Sigmoid colon (tissue), 7 donors: ENCODE data around the gene MYRF. TPM values are rescaled to one million over a fixed set of nuclear protein-coding genes. Genes with fewer than 3 reads are reported as not detected.

ENCODE experiments used
- DNase-seq: peaks from one replicate; pipeline ENCODE4 v3.0.0-alpha.2; 2019
- H3K27ac ChIP-seq, 4 donors: fragments of 200-600 bp; sonication (generic); one replicate each; pipeline ENCODE4 v1.5.1; 2016 to 2019; ENCODE audit warnings: mild to moderate bottlenecking in 1 of 4
- H3K27me3 ChIP-seq, 3 donors: fragments of 200-600 bp; sonication (generic); one replicate each; pipeline ENCODE4 v1.5.1; 2019; ENCODE audit warnings: mild to moderate bottlenecking in 1 of 3
- H3K36me3 ChIP-seq, 4 donors: fragments of 200-600 bp; sonication (generic); one replicate each; pipeline ENCODE4 v1.5.1; 2016 to 2019
- H3K4me1 ChIP-seq, 4 donors: fragments of 200-600 bp; sonication (generic); one replicate each; pipeline ENCODE4 v1.5.1; 2017 to 2019
- H3K4me3 ChIP-seq, 4 donors: fragments of 200-600 bp; sonication (generic); one replicate each; pipeline ENCODE4 v1.5.1; 2017 to 2019; ENCODE audit warnings: mild to moderate bottlenecking in 2 of 4, moderate library complexity in 1 of 4
- H3K9me3 ChIP-seq, 4 donors: fragments of 200-600 bp in 3 of 4; sonication (generic) in 3 of 4; one replicate each; pipeline versions ENCODE4 v1.5.1 to v1.6.1; 2013 to 2019
- EP300 ChIP-seq, 4 donors: sonication (generic); formaldehyde crosslinking; IDR thresholded peaks; one replicate each; pipeline ENCODE4 v1.6.1; 2017; ENCODE audit warnings: antibody characterized with exemption in 4 of 4
- POLR2A ChIP-seq, 2 donors: fragments of 450-650 bp; IDR thresholded peaks; one replicate each; pipeline ENCODE4 v1.6.1; 2016; ENCODE audit warnings: antibody characterized with exemption in 2 of 2, mild to moderate bottlenecking in 2 of 2, moderate library complexity in 2 of 2
- POLR2AphosphoS5 ChIP-seq, 4 donors: sonication (generic); formaldehyde crosslinking; IDR thresholded peaks; one replicate each; pipeline ENCODE4 v1.6.1; 2017; ENCODE audit warnings: antibody characterized with exemption in 4 of 4
- WGBS, 2 donors: extraction: QIAGEN DNeasy Blood & Tissue Kit; methylation state at CpG; one replicate each; pipeline ENCODE4 v1.1.7; 2013; 5-methylcytosine and 5-hydroxymethylcytosine counted together
- intact Hi-C: fragments of 100-400 bp; cut with DNase I; formaldehyde crosslinking; loops from one replicate; pipeline ENCODE4 v1.15.1; 2023
- polyA plus RNA-seq, 3 donors: library from polyadenylated mRNA; stranded (reverse); fragments of 200-250 nt; gene quantifications; one replicate each; pipeline ENCODE4 v1.2.3, GENCODE V29; 2013
- total RNA-seq, 4 donors: library from RNA; depleted of rRNA; stranded (reverse); fragments of >200 nt; gene quantifications; one replicate each; pipeline ENCODE4 v1.1.0, GENCODE V29; 2016
- TF ChIP-seq, protein P1 (sequence below), 4 experiments: fragments of 450-650 bp in 3 of 4; fragments of 200-600 bp in 1 of 4; IDR thresholded peaks; one replicate each; pipeline ENCODE4 v1.5.1; 2016 to 2019; ENCODE audit warnings: antibody characterized with exemption in 4 of 4, mild to moderate bottlenecking in 3 of 4, moderate library complexity in 2 of 4
- donor health status: healthy with polysubstance abuse.
- donor health status: Bipolar disorder and iron deficiency.
- donor health status: healthy.

MYRF gene
- total and polyA plus RNA-seq, 7 donors = under 0.01 to 6.4 (median 0.66) TPM

DNA sequence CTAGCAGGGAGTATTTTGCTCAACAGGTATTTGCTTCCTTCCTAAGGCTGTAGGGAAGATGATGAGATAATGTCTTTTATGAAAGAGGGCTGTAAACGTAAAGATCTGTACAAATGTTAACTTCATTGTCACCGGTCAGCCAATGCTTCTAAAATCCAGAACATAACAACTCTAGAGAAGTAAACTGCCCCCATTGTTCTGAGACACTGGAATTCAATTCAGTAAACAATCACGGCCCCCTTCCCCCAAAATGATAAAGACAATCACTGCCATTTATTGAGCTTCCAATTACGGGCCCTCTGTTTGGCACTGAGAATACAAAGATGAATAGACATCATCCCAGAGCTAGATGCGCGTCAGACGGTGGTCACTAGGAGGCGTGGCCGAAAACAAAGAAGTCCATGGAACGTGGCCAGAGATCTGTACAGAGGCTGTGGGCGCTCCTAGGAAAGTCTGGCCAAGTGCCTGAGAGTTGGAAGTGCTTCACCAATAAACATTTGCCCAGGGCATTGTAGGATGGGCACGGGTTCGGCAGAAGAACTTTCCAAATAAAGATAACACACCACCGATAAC, 39.4 kb downstream of the MYRF start:
- WGBS, 2 donors = 2 to 4% methylated on average over 14 of the region's 14 CpGs
- H3K36me3 ChIP-seq = peaks cover 19 to 44% (median 28%) of the 10 kb centered on the region in 4 donors
- TF ChIP-seq EP300 (IDR thresholded peaks at IDR 0.05) = no peak
- peak in 2 of 4 donors; percentile 7 to 14 for TF ChIP-seq POLR2AphosphoS5 (IDR thresholded peaks at IDR 0.05)
- TF ChIP-seq POLR2A (IDR thresholded peaks at IDR 0.05) = no peak
- TF ChIP-seq, protein P1, sequence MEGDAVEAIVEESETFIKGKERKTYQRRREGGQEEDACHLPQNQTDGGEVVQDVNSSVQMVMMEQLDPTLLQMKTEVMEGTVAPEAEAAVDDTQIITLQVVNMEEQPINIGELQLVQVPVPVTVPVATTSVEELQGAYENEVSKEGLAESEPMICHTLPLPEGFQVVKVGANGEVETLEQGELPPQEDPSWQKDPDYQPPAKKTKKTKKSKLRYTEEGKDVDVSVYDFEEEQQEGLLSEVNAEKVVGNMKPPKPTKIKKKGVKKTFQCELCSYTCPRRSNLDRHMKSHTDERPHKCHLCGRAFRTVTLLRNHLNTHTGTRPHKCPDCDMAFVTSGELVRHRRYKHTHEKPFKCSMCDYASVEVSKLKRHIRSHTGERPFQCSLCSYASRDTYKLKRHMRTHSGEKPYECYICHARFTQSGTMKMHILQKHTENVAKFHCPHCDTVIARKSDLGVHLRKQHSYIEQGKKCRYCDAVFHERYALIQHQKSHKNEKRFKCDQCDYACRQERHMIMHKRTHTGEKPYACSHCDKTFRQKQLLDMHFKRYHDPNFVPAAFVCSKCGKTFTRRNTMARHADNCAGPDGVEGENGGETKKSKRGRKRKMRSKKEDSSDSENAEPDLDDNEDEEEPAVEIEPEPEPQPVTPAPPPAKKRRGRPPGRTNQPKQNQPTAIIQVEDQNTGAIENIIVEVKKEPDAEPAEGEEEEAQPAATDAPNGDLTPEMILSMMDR (IDR thresholded peaks at IDR 0.05) = no peak
- peak overlapping the region; percentile 62 to 89 (median 73) for H3K4me3 ChIP-seq
- H3K27me3 ChIP-seq = no peaks in the 10 kb centered on the region
- peak; percentile 90 for DNase-seq
- intact Hi-C loops = loop anchor here (2.0 kb wide), 1 partner anchor 23 kb away; no protein-coding TSS in a partner anchor
- H3K27ac ChIP-seq = peak overlapping the region; percentile 92 to 94 (median 93)
- peaks cover 0 to 26% (median 19%) of the 10 kb centered on the region in 4 donors for H3K4me1 ChIP-seq
- H3K9me3 ChIP-seq = no peaks in the 10 kb centered on the region

DNA sequence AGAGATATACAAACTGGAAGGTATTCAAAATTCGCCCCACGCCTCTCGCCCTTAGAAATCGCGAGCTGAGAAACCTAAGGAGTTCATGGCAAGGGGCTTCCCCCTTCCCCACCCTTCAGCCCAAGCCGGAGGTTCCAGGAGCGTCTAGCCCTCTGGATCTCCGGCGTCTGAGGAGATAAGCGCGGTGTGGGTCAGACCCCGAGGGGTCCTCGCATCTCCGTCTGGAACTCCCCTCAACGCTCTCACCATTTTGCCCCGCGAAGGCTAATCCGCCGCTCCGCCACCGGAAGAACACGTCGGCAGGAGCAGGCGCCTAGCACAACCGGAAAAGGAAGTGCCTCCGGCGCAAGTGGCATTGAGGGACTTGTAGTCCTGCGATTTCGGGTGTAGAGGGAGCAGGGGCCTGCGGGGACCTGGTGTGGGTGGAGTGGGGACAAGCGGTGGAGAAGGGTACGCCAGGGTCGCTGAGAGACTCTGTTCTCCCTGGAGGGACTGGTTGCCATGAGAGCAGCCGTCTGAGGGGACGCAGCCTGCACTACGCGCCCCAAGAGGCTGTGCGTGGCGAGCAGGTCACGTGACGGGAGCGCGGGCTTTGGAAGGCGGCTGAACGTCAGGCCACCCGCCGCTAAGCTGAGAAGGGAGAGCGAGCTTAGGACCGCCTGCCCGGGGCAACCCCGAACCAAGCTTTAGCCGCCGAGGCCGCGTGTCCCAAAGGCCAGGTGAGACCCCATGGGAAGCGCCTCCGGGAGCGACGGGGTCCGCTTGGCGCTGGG, 40.1 kb downstream of the MYRF start, which contains the start of the genes FEN1 and TMEM258:
TSS of gene FEN1 (plus strand) at position 602 of the 773 bp plus-strand sequence. CDS start 2,451 bp downstream, outside the sequence.
TSS of gene TMEM258 (minus strand) at position 290 of the 773 bp plus-strand sequence. CDS start at position 249, 41 bp downstream.
- peak within 1 kb of the TSS; percentile 62 to 89 (median 73) for H3K4me3 ChIP-seq
- peak within 1 kb of the TSS; percentile 92 to 94 (median 93) for H3K27ac ChIP-seq
- intact Hi-C loops = loop anchor here (2.0 kb wide), 1 partner anchor 22 kb away; no protein-coding TSS in a partner anchor
- no peaks in the 10 kb centered on the region for H3K9me3 ChIP-seq
- TF ChIP-seq POLR2A (IDR thresholded peaks at IDR 0.05) = peak; percentile 56 to 68
- peak; percentile 87 to 92 (median 90) for TF ChIP-seq POLR2AphosphoS5 (IDR thresholded peaks at IDR 0.05)
- TF ChIP-seq, protein P1 (IDR thresholded peaks at IDR 0.05) = peak in 2 of 4 experiments; percentile 4 to 36
- TF ChIP-seq EP300 (IDR thresholded peaks at IDR 0.05) = no peak
- H3K27me3 ChIP-seq = no peaks in the 10 kb centered on the region
- peak; percentile 94 for DNase-seq
- 0% methylated on average over 61 of the region's 61 CpGs for WGBS, 2 donors
- peaks cover 13 to 38% (median 23%) of the 10 kb centered on the region in 4 donors for H3K36me3 ChIP-seq
- peaks cover 0 to 28% (median 21%) of the 10 kb centered on the region in 4 donors for H3K4me1 ChIP-seq

DNA sequence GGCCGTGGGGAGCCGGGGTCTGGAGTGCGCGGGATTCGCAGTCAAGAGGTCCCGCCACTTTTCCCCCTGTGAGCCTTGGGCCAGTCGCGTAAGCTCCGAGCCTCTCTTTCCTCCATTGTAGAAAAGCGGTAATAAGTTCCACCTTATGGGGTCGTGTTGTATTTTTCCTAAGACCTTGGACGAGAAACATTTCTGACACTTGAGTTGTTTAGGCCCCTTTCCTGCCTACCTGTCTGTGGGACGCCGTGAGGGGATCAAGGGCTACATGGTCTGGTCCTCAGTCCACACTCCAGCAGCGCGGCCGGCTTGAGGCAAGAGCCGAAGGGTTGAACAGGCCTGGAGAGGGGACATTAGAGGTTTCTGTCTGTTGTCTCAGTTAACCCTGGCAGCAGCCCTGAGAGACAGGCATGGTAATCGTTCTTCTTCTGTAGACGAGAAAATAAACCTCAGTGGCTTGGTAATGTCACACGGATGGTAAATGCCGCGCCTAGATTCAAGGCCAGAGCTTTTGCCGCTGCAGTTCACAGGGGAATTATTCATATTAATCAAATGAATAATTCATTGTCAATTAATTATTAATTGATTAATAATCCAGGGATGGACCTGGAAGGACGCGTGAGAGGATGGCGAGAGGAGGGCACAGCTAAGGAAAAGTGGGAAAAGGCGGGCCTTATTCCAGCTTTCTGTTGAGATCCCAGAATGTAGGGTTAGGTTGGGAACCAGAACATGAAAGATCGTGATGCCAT, 40.8 kb downstream of the MYRF start:
- H3K4me1 ChIP-seq = peaks cover 0 to 31% (median 24%) of the 10 kb centered on the region in 4 donors
- peak overlapping the region; percentile 62 to 89 (median 73) for H3K4me3 ChIP-seq
- peaks cover 10 to 30% (median 16%) of the 10 kb centered on the region in 4 donors for H3K36me3 ChIP-seq
- peak overlapping the region; percentile 92 to 94 (median 93) for H3K27ac ChIP-seq
- H3K27me3 ChIP-seq = no peaks in the 10 kb centered on the region
- H3K9me3 ChIP-seq = no peaks in the 10 kb centered on the region
- WGBS, 2 donors = 3 to 5% methylated on average over 29 of the region's 29 CpGs
- DNase-seq = no peak
- TF ChIP-seq POLR2AphosphoS5 (IDR thresholded peaks at IDR 0.05) = no peak
- TF ChIP-seq, protein P1 (IDR thresholded peaks at IDR 0.05) = no peak
- no peak for TF ChIP-seq POLR2A (IDR thresholded peaks at IDR 0.05)
- TF ChIP-seq EP300 (IDR thresholded peaks at IDR 0.05) = no peak
- intact Hi-C loops = loop anchor here (2.0 kb wide), 1 partner anchor 22 kb away; no protein-coding TSS in a partner anchor

DNA sequence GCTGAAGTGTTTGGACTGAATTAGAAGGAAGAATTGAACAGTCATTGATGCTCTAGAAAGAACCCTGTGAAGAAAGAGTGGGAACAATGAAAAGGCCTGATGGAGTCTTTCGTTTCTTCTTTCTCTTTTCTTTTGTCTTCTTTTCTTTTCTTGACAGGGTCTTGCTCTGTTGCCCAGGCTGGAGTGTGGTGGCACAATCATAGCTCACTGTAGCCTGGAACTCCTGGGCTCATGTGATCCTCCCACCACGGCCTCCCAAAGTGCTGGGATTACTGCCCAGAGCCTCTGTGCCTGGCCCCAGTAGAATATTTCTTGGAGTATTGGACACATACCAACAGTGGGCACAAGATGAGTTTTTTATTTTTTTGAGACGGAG, 41.4 kb downstream of the MYRF start:
- no peak for TF ChIP-seq EP300 (IDR thresholded peaks at IDR 0.05)
- no peak for TF ChIP-seq POLR2A (IDR thresholded peaks at IDR 0.05)
- TF ChIP-seq POLR2AphosphoS5 (IDR thresholded peaks at IDR 0.05) = no peak
- TF ChIP-seq, protein P1 (IDR thresholded peaks at IDR 0.05) = no peak
- intact Hi-C loops = loop anchor here (2.0 kb wide), 1 partner anchor 21 kb away; no protein-coding TSS in a partner anchor
- peaks cover 0 to 31% (median 24%) of the 10 kb centered on the region in 4 donors for H3K4me1 ChIP-seq
- H3K27ac ChIP-seq = no peak overlapping the region
- H3K9me3 ChIP-seq = no peaks in the 10 kb centered on the region
- H3K36me3 ChIP-seq = peaks cover 10 to 24% (median 14%) of the 10 kb centered on the region in 4 donors
- no peaks in the 10 kb centered on the region for H3K27me3 ChIP-seq
- WGBS, 2 donors = 67 to 68% methylated on average over 3 of the region's 3 CpGs
- no peak overlapping the region for H3K4me3 ChIP-seq
- DNase-seq = no peak
